ENCODE data around the gene CDK5R2.

The CDK5R2 gene

DNA sequence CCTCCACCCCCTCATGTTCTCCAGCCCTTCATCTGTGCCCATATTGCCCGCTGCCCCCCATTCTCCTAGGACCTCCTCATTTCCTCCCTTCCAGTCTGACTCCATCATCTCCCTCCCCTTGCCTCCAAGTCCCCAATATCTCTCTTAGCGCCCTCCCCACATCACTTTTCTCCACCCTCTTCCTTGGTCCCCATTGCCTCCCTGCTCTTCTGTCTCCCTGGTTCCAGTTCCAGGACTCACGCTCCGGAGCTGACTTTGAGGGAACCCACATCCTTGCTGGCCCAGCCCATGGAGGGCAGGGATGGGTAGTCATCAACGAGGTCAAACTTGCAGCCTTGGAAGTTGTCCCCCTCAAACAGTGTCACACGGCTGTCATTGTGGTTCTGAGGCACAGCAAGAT, 31.1 kb downstream of the CDK5R2 start:
- no peak for DNase-seq

DNA sequence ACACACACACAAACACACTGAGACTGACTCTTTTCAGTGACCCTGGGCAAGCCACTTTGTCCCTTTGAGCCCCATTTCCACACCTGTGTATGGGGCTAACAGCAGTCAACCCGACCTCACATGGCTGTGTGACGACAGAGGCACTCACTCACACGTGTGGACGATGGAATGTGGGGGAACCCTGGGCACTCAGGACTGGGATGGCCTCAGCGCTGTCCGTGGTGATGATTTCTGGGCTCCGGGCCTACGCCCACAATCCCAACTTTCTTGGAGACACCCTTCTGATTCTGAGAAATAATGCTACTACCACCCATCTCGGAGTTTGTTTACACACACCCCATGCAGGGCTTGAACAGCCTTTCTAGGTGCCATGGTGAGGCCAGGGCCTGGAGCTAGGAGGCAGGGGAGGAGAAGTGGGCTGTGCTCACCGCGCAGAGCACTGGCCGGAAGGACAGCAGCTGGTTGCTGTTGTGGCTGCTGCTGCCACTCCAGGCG, 32.3 kb downstream of the CDK5R2 start:
- no peak for DNase-seq

DNA sequence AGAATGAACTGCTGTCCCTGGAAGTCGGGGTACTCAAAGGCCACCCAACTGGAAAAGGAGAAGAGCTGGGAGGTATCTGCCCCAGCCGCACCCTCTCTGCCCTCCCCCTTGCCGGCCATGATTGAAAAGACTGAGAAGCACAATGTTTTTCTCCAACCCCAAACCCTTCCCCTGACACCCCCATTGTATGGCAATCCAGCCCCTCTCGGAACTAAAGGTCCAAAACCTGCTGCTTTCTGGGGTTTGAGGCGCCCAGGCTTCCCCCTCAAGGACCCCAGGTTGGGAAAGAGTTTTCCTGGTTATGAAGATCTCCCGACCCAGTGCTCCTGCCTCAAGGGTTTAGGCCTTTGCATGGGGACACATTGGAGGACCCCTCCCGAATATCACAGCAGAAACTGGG, 32.7 kb downstream of the CDK5R2 start:
- no peak for DNase-seq

DNA sequence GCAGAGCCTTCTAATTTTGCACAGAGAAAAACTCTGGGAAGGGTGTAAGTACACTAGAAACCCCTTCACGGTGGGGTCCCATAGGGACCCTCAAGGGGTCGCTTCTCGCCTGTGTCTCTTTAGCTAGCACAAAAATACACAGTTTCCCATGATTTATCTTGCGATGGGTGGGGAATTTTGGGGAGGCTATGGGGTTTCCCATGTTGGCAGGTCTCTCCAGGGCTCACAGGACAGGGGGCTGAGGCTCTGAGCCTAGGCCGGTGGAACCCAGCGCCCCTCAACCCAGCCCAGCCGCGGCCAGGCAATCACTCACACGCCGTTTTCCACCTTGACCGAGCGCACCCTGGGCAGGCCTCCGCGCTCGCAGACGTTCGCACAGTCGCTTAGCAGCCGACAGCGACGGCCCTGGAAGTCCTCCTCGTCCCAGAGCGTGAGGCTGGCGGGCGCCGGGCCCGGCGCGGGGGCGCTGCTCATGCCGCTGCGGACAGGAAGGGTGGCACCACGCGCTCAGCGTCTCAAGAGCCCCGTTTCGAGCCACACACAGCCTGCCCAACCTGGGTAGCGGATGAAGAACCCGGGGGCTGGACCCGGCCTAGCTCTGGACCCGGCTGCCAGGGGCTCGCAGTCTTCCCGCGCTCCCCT, 33.4 kb downstream of the CDK5R2 start:
- no peak for DNase-seq

DNA sequence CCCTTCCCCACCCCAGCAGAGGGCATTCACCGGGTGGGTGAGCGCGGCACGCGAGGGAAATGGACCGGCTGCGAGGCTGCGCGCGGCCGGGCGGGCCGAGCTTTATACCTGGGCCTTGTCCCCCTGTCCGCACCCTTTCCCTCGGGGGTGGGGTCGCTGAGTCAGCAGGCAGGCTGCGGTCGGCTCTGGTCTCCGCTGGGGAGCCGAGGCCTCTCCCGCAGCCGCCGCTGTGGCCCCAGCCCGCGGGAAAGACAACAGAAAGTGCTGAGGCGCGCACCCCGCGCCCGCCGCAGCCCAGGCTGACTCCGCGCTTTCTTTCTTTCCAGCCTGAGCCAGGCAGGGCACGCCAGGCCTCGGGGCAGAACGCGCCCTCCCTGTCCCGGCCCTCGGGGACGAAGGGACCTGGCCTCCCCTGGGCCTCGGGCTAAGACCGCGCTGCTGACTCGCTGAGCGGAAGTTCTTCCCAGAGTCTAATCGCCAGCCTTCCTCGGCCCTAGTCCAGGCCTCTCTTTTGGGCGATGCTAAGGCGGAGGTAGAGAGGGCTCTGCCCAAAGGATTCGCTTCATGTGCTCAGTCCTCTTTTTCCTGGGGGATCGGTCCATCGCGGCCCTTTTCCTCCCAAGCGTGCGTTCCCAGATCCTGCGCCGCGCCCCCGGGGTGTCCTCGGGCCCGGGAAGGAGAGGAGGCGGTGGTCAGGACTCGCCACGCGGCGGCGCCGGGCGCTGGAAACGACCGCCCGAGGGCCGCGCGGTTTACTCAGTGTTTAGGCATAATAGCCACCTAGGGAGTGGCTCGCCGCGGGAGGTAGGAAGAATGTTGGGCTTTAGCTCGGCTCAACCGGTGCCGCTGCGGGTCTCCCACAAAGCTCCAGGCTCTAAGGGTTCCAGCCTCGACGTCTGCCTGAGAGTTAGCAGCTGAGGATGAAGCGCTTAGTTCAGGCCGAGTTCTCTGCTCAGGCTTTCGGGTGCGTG, 34.2 kb downstream of the CDK5R2 start, which contains the start of gene CRYBA2:
Gene CRYBA2, minus strand, starts transcription at position 78 of the 971 bp plus-strand sequence. CDS start 246 bp downstream, outside the sequence.
- no peak for DNase-seq

DNA sequence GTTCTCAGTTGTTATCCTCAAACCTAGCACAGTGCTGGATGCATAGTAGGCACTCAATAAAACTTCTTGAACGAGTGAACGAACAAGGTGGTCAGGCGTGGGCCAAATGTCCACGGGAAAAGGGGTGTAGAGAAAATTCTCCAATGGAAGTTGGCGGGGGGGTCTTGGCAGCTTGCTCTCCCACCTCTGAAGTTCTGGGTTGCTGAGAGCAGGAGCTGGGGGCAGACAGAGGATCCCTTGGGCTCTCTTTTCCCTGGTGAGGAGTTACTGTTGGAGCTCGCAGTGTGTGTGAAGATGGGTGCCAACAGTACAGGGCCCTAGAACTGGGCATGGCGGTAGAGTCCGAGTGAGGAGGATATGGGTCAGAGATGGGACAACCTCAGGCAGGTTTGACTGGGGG, 36.1 kb downstream of the CDK5R2 start:
- no peak for DNase-seq

DNA sequence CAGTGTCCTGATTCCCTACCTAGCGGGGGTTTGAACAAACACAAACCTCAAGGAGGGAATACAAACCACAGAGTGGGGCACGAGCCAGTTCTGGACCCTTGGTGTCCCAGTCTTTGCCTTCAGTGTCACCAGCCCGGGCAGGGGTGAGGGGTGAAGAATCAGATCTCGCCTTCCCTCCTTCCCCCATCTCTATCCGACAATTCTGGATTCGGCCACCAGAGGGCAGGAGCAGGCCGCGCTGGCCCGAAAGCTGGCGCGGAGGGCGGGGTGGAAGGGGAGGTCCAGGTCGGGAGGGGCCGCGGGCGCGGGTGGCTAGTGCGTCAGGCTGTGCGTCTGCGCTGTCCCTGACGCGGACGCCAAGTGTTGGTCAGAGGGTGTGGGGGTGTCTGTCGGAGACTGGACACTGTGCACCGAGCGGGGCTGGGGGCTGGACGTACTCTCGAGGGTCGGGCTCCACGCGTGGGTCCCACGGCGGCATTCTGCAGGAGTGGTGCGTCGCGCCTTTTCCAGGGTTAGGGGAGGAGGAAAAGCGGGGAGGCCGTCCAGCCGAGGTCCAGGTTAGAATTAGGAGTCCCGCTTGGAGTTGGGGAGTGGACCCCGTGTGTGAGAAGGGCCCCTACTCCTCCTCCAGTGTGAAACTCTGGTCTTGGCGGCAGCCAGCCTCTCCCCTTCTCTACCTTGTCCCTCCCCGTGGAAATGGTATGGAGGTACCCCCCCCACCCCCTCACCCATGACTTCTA, 36.7 kb downstream of the CDK5R2 start:
- DNase-seq = peak; percentile 84

DNA sequence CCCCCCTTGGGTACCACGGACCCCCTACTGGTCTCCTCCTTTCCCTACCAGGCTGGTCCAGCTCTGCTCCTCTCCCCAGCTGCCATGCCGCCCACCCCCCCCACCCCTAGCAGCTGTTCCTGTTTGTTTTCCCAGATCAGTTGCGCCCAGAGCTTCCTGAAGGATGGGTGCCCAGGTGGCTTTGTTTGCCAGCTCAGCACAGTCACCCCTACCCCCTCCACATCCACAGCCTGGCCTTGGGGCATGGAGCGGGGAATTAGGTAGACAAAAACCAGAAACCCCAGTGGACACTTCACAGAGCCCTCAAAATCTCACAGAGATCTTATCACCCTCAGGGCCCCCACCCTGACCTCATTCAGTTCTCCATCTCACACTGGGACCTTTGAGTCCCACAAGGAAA, 37.5 kb downstream of the CDK5R2 start:
- DNase-seq = peak; percentile 59

DNA sequence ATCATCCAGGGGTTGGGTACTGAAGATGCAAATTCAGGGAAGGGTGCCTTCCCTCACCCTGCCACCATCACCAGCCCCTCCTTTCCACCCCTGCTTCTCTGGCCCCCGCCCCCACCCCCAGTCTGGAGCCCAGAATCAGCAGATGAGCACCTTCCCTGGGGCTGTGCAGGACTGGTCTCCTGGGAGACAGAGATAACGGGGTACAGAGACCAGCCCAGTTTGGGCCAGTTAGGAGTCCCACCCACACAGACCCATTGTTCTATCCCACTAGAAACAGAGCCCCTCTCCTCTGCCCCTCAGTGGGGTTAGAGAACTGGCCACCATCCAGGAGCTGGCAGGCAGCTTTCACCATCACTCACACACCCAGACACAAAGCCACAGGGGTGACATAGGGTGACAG, 38.3 kb downstream of the CDK5R2 start:
- DNase-seq = no peak

DNA sequence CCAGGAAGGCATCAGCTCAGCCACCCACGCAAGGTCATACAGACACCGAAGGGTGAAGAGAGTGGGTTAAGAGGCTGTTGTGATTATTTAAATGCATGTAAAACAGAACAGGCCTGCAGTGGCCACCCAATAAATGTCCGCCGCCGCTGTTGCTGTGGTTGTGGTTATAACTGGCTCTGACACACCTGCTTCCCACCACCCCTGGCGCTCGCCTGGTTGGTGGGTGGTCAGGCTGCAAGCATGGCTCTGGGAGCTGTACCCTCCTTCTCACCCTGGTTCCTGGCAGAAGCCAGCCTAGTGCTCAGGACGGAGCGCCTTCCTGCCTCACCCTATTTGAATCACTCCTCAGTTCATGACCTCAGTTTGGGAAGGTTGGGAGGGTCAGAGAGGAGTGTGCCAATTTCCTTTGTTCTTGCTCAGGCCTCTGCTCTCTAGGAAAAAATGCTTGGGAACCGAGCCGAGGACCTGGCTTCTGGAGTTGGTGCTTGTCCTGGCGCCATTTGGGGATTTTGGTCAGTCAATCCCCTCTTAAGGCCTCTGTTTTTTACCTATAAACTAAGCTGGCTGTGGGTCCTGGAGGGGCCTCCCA, 39.0 kb downstream of the CDK5R2 start:
- DNase-seq = no peak

DNA sequence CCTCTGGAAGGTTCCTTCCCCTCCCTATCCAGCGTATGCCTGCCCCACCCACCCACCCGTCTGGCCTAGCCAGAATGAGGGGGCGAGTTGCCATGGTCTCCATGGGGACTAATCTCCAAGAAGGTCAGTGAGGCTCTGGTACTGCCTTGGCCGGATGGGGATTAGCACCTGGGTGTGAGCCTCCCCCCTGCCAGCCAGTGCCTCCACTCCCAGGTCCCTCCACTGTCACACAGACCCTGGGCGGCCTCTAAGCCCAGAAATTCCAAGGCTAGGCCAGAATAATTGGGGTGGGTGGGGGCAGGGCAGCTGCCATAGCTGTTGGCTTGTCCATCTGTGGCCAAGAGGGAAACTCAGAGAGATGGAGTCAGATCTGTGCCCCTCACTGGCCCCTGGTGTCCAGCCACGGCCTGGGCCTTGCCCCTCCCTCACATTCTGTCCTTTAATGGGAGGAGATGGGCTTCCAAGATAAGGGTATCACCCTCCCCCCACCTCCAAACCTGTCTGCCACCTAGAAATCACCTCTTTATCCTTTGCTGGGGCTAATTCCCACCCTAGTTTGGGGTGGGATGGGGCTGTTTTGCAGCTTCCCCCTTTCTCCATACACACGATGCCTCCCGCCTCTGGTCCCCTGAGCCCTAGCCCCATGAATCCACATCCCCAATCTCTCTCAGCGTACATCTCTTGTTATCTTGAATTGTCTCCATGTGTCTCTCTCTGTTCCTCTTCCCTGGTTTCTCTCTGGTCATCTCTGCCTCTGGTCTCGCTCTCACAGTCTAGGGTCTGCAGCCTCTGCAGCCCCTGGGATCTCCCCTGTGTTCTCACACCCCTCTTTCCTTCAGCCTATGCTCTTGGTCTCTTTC, 39.8 kb downstream of the CDK5R2 start:
- no peak for DNase-seq

DNA sequence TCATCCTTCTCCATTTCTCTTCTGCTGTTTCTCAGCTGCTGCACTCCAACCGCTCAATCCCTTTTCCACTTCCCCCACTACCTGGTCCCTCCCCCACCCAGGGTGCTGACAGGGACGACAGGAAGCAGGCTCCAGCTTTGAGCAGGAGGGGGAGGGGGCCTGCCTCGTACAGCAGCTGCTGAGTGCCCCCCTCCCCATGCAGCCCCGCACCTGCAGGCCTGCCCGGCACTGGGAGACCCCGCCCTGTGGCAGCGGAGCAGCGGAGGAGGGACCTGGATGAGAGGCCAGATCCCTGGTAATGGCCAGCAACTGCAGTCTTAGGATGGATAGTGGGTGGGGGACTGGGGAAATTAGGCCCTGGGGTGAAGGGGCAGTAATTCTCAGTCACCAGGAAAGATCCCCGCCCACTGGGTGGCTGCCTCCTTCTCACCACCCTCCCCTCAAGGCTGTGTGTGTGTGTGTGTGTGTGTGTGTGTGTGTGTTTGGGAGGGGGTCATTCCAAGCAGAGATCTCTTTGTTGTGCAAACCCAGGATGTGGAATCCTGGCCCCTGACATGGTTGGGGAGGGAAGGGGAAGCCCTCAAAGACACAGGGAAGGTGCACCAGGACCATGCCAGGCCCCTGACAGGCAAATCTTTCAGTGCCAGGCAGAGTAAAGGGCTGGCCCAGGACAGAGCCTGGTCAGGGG, 40.6 kb downstream of the CDK5R2 start:
- peak; percentile 73 for DNase-seq

DNA sequence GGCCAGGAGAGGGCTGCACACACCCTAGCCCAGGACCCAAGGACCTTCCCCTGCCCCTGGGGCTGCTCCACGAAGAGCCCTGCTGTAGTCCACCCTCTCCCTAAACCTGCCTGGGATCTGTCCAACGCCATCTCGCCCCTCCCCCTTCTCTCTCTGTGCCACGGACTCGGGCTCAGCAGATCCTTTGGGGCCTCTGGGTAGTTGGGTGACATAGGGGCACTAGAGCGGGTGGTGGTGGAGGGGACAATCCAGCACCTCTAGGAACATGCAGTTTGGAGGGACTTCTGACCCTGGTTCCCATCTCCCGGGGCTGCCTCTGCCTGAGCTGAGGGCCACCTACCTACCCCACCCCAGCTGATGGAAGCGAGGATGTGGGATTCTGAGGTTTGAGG, 41.1 kb downstream of the CDK5R2 start:
- DNase-seq = no peak

DNA sequence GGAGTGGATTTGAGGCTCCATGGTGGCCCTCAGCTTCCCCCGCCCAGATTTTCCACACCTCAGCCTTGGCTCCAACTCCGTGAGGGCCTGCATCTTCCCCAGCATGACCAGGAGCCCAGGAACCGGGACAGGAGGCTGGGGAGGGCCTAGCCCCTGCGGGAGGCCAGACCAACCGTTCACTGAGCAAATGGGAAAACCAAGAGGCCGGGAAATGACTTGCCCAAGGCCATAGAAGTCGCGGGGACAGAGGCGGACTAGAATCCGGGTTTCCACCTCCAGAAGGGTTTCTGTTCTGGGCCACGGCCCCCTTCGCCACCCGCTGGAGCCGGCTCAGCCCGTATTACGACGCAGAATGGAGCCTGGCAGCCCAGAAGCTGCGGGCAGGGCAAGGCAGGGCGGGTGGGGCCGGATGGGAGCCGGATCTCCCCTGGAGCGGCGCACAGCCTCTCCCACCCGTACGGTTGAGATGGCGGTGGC, 41.7 kb downstream of the CDK5R2 start:
- no peak for DNase-seq

DNA sequence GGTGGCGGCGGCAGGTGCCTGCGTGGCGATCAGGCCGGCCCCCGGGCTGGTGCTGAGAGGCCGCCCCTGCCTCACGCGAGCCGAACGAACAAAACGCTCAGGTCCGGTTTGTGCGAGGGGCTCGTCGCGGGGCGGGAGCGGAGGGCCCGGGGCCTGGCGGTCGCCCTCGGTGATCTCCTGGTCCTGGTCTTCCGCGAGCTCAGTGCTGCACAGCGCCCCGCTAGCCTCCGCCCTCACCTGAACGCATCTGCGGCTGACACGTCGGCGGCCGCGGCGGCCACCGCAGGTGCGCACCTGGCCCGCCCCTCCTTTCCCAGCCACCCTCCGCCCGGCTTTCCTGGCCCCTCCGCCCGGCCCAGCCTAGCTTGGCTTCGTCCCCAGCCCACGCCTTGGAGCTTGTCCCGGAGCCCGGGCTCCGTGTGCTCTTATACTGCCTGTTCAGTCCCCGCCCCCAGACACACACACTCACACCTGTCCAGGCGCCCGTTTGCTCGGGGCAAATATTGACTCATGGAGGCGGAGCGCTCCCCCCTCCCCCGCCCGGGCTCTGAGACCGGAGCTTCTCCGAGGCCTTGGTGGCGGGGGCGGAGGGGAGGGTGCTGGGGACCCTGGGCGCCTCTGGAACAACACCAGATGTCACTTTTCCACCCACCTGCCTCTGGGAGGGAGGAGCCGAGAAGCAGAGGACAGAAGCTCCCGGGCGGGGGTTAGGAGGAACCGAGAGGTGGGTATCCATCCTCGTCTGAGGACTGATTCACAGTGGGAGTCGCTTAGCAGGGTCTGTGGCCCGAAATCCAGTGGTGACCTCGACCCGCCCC, 42.3 kb downstream of the CDK5R2 start:
- peak; percentile 86 for DNase-seq

DNA sequence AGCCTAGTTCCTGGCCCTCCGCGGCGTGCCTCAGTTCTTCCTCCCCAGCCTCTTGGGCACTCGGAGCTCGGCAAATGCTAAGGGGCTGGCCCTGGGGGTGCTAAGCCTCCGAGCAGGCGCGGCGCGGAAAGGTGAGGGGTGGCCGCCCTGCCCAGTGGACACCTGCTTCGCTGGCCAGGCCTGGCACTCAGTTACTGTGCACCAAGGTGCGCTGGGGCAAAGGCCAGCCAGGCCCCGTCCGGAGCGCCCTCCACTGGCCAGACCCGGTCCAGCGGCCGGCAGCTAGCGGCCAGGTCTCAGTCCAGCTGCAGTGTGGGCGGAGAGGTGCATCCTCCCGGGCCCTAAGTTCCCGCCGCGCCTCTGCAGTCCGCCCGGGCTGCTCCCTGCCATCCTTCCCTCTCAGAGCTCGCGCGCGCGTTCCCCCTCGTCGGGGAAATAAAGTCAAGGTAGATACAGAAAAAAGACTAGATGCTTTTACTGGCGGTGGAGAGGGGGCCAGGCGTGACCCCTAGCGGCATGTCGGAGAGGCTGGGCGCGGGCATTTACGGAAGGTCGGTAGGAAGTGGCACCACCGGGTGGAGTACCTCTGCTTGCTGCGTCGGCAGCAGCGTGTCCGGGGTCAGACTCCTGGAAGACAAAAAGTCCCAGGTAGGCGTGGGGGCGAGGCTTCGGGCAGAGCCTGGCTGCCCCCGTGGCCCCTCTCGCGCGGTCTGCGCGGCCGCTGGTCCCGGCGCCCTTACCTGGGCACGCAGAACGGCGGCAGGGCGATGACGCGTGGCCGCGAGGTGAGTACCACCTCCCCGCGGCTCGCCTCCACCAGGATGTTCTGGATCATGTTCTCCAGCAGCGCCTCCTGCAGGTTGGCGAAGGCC, 43.2 kb downstream of the CDK5R2 start:
- DNase-seq = peak; percentile 65

DNA sequence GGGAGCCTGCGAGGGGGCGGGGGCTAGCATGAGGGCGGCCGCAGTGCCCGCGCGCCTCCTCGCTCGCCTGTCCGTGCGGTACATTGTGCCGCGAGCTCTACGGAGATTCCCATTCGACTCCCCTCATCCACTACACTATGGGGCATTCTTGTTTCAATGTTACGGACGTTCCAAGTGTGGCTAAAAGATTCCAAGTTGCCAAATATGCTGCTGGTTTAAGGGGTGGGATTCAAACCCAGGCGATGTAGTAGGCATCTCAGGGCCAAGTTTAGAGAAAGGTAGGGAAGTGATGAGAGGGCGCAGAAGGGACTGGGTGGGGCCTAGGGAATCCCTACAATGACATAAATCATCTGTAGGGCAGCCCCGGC, 43.8 kb downstream of the CDK5R2 start:
- DNase-seq = no peak

DNA sequence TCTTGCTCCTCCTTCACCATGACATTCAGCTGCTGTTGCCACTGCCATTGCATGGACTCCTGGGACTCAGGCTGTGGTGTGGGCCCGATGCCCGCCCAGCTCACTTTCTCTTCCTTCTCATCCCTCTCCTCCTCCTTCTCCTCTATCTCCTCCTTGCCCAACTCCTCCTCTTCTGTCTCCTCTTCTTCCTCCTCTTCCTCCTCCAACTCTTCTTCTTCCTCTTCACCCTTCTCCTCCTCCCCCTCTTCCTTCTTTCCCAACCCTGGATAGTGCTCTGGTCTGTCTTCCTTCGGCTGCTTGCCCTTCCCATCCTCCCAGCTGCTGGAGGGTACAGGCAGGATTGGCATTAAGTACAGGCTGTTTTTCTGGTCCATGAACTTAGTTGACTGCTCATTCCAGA, 44.5 kb downstream of the CDK5R2 start:
- DNase-seq = no peak

DNA sequence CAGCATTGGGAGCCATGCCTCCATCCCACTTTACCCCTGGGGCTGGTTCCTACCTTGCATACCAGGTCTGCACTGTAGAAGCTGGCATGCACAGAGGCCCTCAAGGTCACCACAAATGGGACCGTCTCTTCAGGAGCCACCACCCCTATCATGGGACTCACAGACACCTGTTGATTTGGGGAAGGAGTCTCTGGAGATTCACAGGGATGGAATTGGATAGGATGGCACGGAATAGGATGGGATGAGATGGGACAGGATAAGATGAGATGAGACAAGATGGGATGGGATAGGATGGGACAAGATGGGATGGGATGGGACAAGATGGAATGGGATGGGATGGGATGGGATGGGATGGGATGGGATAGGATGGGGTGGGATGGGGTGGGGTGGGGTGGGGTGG, 49.8 kb downstream of the CDK5R2 start:
- DNase-seq = no peak

Data from NCI-H2107 (cell line).